HG02973 (cell line): Measurements from ENCODE around the gene NKAIN2.
"Not testable (repeated sequence)": the region's sequence is repeated elsewhere in the genome, so short reads cannot be mapped to it uniquely, and the experiment has no call there.

Experiments
- ATAC-seq: cut with Tn5 transposase; IDR thresholded peaks from one replicate; pipeline ENCODE4 v1.9.1; 2021; ENCODE audit warnings: moderate library complexity; ENCODE audit not compliant: unreplicated experiment

NKAIN2 gene

GRCh38 chr6:124668028-124668427 is 864.4 kb downstream of the NKAIN2 start:
- no peak for ATAC-seq

GRCh38 chr6:124669713-124670480 is 866.2 kb downstream of the NKAIN2 start:
- no peak for ATAC-seq

GRCh38 chr6:124670801-124671200 is 867.1 kb downstream of the NKAIN2 start:
- ATAC-seq = no peak

- ATAC-seq = no peak
Measured at GRCh38 chr6:124671324-124671723, 867.7 kb downstream of the NKAIN2 start.

GRCh38 chr6:124674042-124674441 is 870.4 kb downstream of the NKAIN2 start:
- no peak for ATAC-seq

- ATAC-seq = no peak
Measured at GRCh38 chr6:124676033-124676432, 872.4 kb downstream of the NKAIN2 start.

- no peak for ATAC-seq
Measured at GRCh38 chr6:124677874-124678273, 874.2 kb downstream of the NKAIN2 start.

GRCh38 chr6:124679387-124679786 is 875.7 kb downstream of the NKAIN2 start:
- ATAC-seq = no peak

GRCh38 chr6:124682751-124683150 is 879.1 kb downstream of the NKAIN2 start:
- no peak for ATAC-seq

GRCh38 chr6:124683507-124683906 is 879.8 kb downstream of the NKAIN2 start:
- no peak for ATAC-seq

- no peak for ATAC-seq
Measured at GRCh38 chr6:124684621-124685020, 881.0 kb downstream of the NKAIN2 start.

- ATAC-seq = no peak
Measured at GRCh38 chr6:124688369-124688768, 884.7 kb downstream of the NKAIN2 start.

- no peak for ATAC-seq
Measured at GRCh38 chr6:124694139-124694705, 890.6 kb downstream of the NKAIN2 start.

GRCh38 chr6:124699038-124699437 is 895.4 kb downstream of the NKAIN2 start:
- no peak for ATAC-seq

GRCh38 chr6:124703541-124703940 is 899.9 kb downstream of the NKAIN2 start:
- no peak for ATAC-seq

- not testable (repeated sequence) for ATAC-seq
Measured at GRCh38 chr6:124712532-124712931, 908.9 kb downstream of the NKAIN2 start.

GRCh38 chr6:124714728-124715127 is 911.1 kb downstream of the NKAIN2 start:
- ATAC-seq = no peak

GRCh38 chr6:124719913-124720312 is 916.2 kb downstream of the NKAIN2 start:
- no peak for ATAC-seq

- ATAC-seq = no peak
Measured at GRCh38 chr6:124721331-124721730, 917.7 kb downstream of the NKAIN2 start.

GRCh38 chr6:124722141-124722878 is 918.6 kb downstream of the NKAIN2 start:
- ATAC-seq = no peak

GRCh38 chr6:124723671-124724070 is 920.0 kb downstream of the NKAIN2 start:
- ATAC-seq = no peak

GRCh38 chr6:124737804-124738203 is 934.1 kb downstream of the NKAIN2 start:
- ATAC-seq = not testable (repeated sequence)
